GM23338 (cell line): ENCODE measurements around the gene SLC22A3.

Experiments used
- CTCF ChIP-seq, 2 experiments: fragments of 200-600 bp in 1 of 2; sonication (generic) in 1 of 2; conservative IDR thresholded peaks; 2 replicates each; pipeline versions ENCODE4 v1.5.1 to v1.6.1; 2016 to 2017; ENCODE audit warnings: antibody characterized with exemption in 2 of 2, low read depth in 2 of 2, mild to moderate bottlenecking in 2 of 2, moderate library complexity in 1 of 2
- JUNB ChIP-seq: IDR thresholded peaks from one replicate; pipeline ENCODE4 v1.6.1; 2016; ENCODE audit warnings: antibody characterized with exemption; ENCODE audit not compliant: unreplicated experiment
- POLR2AphosphoS5 ChIP-seq: IDR thresholded peaks from 2 replicates; pipeline ENCODE4 v1.6.1; 2016; ENCODE audit warnings: antibody characterized with exemption, low read depth
- ZNF331 ChIP-seq: fragments of 250-450 bp; sonication (Bioruptor Pico); IDR thresholded peaks from 2 replicates; pipeline ENCODE4 v1.5.0; 2020; ENCODE audit warnings: low read depth, mild to moderate bottlenecking, moderate library complexity
- TF ChIP-seq, protein P1 (sequence below): IDR thresholded peaks from 2 replicates; pipeline ENCODE4 v1.6.1; 2016; ENCODE audit warnings: antibody characterized with exemption

GRCh38 chr6:160321729-160322505 lies 26.3 kb upstream of the SLC22A3 start:
- no peak for TF ChIP-seq POLR2AphosphoS5
- TF ChIP-seq JUNB, result no peak
- no peak for TF ChIP-seq CTCF (conservative IDR thresholded peaks at IDR 0.05; ENCODE audit: low read depth in 2 of 2)
- TF ChIP-seq ZNF331, result no peak
- TF ChIP-seq, protein P1, sequence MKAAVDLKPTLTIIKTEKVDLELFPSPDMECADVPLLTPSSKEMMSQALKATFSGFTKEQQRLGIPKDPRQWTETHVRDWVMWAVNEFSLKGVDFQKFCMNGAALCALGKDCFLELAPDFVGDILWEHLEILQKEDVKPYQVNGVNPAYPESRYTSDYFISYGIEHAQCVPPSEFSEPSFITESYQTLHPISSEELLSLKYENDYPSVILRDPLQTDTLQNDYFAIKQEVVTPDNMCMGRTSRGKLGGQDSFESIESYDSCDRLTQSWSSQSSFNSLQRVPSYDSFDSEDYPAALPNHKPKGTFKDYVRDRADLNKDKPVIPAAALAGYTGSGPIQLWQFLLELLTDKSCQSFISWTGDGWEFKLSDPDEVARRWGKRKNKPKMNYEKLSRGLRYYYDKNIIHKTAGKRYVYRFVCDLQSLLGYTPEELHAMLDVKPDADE, result no peak
